NCI-H1048 (cell line): ENCODE results near the gene AHRR.
"Not testable (repeated sequence)": the region's sequence is repeated elsewhere in the genome, so short reads cannot be mapped to it uniquely, and the experiment has no call there.

Experiments
- DNase-seq: peaks from one replicate; lab custom pipeline; 2025; lab: John Stamatoyannopoulos, UW

AHRR gene

GRCh38 chr5:459562-460272 lies 138.2 kb downstream of the AHRR start:
- DNase-seq: no peak

DNA sequence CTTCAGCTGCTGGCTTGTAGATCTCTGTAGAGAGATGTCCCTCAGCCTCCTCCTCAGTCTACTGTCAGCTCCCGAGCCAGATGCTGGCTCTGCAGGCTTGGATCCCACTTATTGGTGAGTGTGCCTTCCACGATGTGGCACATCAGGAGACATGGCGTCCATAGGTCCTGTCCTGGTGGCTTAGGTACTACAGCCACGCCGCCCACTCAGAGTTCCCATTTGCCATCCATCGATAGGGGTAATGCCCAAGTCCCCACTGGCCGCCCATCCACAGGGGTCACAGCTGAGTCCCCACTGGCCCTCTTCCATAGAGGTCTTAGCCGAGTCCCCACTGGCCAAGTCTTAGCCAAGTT lies 138.7 kb downstream of the AHRR start:
- no peak for DNase-seq

GRCh38 chr5:462051-462481 lies 140.6 kb downstream of the AHRR start:
- DNase-seq: no peak

- DNase-seq: no peak
Measured at GRCh38 chr5:463301-463700, 141.8 kb downstream of the AHRR start.

- DNase-seq: no peak
Measured at GRCh38 chr5:463952-464351, 142.4 kb downstream of the AHRR start.

DNA sequence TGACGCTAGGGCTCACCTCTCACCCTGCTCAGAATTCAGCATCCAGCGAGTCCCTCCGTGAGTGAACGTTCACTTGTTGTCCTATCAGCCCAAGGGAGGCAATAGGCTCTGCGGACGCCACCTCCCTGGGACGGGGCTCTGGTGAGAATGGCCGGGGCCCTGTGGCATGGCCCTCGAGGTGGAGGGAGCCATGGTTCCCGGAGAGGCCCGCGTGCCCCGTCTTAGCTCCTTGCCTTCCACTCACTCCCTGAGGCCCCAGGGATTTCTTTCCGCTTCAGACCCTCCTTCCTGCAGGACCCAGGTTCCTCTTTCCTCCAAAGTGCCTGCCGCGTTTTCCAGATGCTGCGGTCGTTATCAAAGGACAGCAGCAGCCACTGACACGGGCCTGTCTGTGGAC lies 142.9 kb downstream of the AHRR start:
- no peak for DNase-seq

- no peak for DNase-seq
Measured at GRCh38 chr5:464843-465590, 143.5 kb downstream of the AHRR start.

GRCh38 chr5:465591-466403 lies 144.3 kb downstream of the AHRR start:
- no peak for DNase-seq

GRCh38 chr5:466661-467310 lies 145.3 kb downstream of the AHRR start:
- DNase-seq: no peak

GRCh38 chr5:468401-468800 lies 146.9 kb downstream of the AHRR start:
- DNase-seq: no peak

GRCh38 chr5:469752-470483 lies 148.4 kb downstream of the AHRR start:
- DNase-seq: no peak

DNA sequence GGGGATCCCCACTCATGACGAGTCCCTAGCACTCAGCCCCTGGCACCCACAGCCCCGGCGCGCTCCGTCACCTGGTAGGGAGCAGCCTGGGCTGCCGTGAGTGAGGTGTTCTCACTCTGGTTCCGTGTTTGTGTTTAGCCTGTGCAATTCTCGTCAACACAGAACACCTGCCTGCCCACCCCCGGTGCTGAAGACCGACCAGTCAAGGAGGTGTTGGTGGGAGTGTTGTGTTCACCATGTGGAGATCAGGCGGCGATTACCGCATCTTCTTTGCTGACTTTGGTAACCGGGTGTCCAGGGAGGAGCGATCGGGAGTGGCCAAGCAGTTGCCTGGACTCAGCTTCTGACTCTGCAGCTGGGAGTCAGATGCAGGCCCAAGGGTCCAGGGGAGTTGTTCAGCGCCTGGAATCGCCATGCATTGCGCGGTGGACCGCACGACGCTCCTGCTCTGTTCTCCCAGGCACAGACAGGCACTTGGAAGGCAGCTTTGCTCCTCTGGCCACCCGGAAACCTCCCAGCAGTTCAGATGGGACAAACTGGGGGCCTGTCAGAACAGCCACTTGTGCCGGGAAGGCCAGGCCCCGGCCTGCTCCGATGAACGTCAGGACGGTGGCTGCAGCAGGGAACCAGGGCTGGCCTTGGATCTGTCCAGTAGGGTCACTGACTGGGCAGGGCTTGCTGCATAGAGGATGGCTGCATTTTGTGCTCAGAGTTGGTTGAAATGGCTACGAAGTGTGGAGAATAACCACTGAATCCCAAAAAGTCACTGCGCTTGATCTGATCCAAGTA lies 149.6 kb downstream of the AHRR start:
- DNase-seq: no peak

DNA sequence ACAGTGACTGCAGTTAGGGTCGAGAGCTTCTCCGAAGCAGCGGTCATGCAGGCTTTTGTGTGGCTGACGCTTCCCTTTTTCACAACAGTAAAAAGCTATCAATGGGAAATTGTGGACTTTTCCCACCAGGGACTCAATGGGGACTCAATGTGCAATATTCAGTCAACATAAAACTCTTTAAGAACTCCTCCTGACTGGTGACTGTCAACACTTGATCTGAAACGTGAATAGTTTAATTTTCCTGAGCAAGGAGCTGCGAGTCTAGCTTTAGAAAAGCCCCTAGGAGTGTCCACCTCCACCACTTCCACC lies 150.2 kb downstream of the AHRR start:
- no peak for DNase-seq

GRCh38 chr5:472076-472655 lies 150.7 kb downstream of the AHRR start:
- no peak for DNase-seq

DNA sequence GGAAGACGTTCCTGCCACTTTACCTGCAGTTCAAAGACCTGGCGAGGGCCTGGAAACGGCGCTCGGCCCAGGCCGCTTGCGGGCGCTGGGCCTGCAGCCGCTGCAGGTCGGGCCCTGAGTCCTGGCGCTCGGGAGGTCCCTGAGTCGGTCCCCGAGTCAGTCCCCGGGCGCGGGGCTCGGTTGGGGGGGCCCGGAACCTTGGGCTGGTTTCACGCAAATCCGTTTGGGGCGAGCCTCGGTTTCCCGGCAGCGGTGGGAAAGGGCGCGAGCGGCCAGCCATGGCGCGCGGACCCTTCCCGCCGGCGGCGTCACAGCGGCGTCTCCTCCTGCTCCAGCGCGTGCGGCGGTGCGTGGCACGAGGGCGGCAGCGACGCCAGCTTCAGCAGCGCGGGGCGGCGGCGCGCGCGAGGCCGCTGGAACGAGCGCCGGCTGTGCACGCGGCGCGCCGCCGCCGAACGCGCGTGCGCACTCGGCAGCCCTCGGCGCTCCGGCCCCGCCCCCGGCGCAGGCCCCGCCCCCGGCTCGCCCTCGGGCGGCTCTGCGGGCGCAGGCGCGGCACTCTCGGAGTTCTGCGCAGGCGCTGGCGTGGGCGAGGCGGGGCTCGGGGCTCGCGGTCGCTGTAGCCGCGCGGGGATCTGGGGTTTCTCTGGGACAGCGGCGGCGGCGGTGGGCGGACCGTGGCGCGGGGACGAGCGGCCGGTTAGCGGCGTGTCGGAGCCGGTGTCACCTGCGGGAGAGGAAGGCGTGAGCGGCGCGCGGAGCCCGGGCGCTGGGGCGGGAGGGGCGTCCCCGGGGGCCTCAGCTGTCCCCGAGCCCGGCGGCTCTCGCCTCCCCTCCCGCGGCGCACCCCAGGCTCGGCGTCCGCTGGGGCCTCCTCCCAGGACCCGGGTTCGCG lies 151.4 kb downstream of the AHRR start:
- peak; percentile 83 for DNase-seq

DNA sequence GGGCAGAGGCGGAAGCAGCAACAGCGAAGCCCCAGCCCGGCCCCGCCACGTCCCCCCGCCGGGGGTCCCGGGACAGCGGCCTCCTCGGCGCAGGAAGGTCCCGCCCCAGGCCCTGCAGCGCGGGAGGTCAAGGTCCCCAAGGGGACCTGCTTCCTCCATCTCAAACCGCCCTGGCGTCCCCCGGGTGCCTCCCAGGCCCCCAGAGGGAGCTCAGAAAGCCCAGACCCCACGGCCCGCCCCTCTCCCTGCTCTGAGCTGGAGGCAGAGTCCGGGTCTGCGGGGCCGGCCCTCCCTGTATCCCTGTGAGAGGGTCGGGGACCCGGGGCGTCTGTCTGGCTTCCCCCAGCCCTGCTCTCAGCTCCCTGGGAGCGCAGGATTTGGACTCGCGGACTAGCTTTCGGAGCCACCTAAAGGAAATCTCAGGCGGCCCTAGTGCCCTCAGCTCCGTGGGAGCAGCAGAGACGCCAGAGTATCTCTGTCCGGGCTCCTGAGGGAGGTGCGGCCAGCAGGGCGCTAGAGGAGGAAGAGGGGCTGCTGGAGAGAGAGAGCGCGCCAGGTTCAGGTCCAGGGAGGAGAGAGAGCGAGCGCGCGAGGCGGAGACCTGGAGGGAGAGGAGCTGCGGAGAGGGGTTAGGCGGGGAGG lies 152.2 kb downstream of the AHRR start:
- DNase-seq: no peak

- DNase-seq: not testable (repeated sequence)
Measured at GRCh38 chr5:474232-474839, 152.8 kb downstream of the AHRR start.

DNA sequence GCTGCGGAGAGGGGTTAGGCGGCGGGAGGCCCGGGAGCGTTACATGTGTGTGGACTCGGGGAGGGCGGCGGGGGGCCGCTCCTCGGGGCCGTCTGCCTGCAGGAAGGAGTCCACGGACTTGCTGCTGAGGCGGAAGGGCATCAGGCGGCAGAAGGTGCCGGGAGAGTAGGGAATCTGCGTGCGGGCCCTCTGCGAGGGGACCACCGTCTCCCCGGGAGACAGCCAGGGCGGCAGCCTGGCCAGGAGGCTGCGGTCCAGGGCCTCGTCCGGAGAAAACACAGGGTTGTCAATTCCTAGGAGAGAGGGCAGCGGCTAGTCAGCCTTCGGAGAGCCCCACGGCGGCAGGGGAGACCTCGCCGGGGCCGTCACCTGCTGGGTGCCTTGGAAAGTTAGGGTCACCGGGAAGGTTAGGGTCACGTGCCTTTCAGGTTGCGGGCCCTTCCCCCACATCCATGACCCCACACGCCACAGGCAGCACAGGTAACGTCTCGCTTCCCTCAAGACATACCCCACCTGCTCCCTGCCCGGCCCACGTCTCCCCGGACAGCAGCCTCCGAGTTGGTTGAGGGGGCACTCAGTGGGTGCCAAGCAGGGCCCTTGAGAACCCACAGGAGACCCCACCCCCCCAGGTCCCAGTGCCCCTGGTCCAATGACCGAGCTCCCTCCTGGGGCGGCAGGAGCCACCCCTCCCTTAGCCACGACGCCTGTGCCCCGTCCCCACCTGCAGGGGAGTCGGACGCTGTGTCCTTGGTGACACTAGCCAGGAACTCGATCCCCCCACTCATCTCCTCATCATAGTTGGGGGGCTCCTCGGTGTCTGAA lies 153.5 kb downstream of the AHRR start:
- no peak for DNase-seq
